ENCODE data around the gene PCGF5. TPM values are rescaled to one million over a fixed set of nuclear protein-coding genes. Genes with fewer than 3 reads are reported as not detected.
A peak's percentile ranks its signal among the peaks of the same experiment; 100 is the strongest.

Gene PCGF5
- total RNA-seq, 6 donors from 2014 or later, result 20.9 to 66.6 (median 37.4) TPM

GRCh38 chr10:91200314-91201212 lies 19.9 kb upstream of the PCGF5 start:
- 61 to 71% methylated on average over 5 of the region's 5 CpGs for WGBS, 2 donors
- ATAC-seq (ENCODE audit: low FRiP score in 2 of 2) (no peak), DNase-seq (no peak)
- Histone ChIP-seq H3K36me3 (no peaks in the 10 kb centered on the region), H3K4me3 (no peak overlapping the region), H3K27ac (no peak overlapping the region), H3K4me1 (peaks cover 21 to 38% (median 30%) of the 10 kb centered on the region in 4 donors), H3K27me3 (no peaks in the 10 kb centered on the region), H3K9me3 (no peaks in the 10 kb centered on the region)
- TF ChIP-seq POLR2AphosphoS5 (IDR thresholded peaks at IDR 0.05), result no peak
- no peak for TF ChIP-seq EP300 (IDR thresholded peaks at IDR 0.05)
- TF ChIP-seq CTCF (IDR thresholded peaks at IDR 0.05), result no peak
- no peak for TF ChIP-seq POLR2A (IDR thresholded peaks at IDR 0.05)

GRCh38 chr10:91201213-91201996 lies 19.1 kb upstream of the PCGF5 start:
- Histone ChIP-seq H3K27ac (peak overlapping the region in 1 of 4 donors; percentile 32), H3K4me1 (peaks cover 21 to 42% (median 31%) of the 10 kb centered on the region in 4 donors), H3K9me3 (no peaks in the 10 kb centered on the region), H3K4me3 (no peak overlapping the region), H3K36me3 (no peaks in the 10 kb centered on the region), H3K27me3 (no peaks in the 10 kb centered on the region)
- DNase-seq (no peak), ATAC-seq (ENCODE audit: low FRiP score in 2 of 2) (no peak)
- TF ChIP-seq CTCF (IDR thresholded peaks at IDR 0.05) (no peak), POLR2AphosphoS5 (IDR thresholded peaks at IDR 0.05) (no peak), POLR2A (IDR thresholded peaks at IDR 0.05) (no peak), EP300 (IDR thresholded peaks at IDR 0.05) (no peak)
- 47 to 60% methylated on average over 3 of the region's 3 CpGs for WGBS, 2 donors

- Histone ChIP-seq H3K27ac (no peak overlapping the region), H3K4me1 (peaks cover 0 to 24% (median 15%) of the 10 kb centered on the region in 4 donors), H3K4me3 (no peak overlapping the region), H3K27me3 (no peaks in the 10 kb centered on the region), H3K9me3 (no peaks in the 10 kb centered on the region), H3K36me3 (no peaks in the 10 kb centered on the region)
- no peak for DNase-seq
- TF ChIP-seq POLR2AphosphoS5 (IDR thresholded peaks at IDR 0.05) (no peak), CTCF (IDR thresholded peaks at IDR 0.05) (no peak), POLR2A (IDR thresholded peaks at IDR 0.05) (no peak), EP300 (IDR thresholded peaks at IDR 0.05) (no peak)
- no peak for ATAC-seq (ENCODE audit: low FRiP score in 2 of 2)
- 0 to 45% methylated on average over 1 of the region's 1 CpG for WGBS, 2 donors
Observed at GRCh38 chr10:91206427-91206826, 14.0 kb upstream of the PCGF5 start.

- Histone ChIP-seq H3K4me3 (no peak overlapping the region), H3K27me3 (no peaks in the 10 kb centered on the region), H3K27ac (no peak overlapping the region), H3K9me3 (no peaks in the 10 kb centered on the region), H3K4me1 (peaks cover 0 to 19% (median 11%) of the 10 kb centered on the region in 4 donors), H3K36me3 (no peaks in the 10 kb centered on the region)
- DNase-seq, result no peak
- TF ChIP-seq POLR2A (IDR thresholded peaks at IDR 0.05) (no peak), CTCF (IDR thresholded peaks at IDR 0.05) (no peak), POLR2AphosphoS5 (IDR thresholded peaks at IDR 0.05) (no peak), EP300 (IDR thresholded peaks at IDR 0.05) (no peak)
- WGBS, 2 donors, result 73% methylated on average over 3 of the region's 3 CpGs
- no peak for ATAC-seq (ENCODE audit: low FRiP score in 2 of 2)
Observed at GRCh38 chr10:91206837-91207474, 13.5 kb upstream of the PCGF5 start.
